ENCODE results near the gene BFAR.
"Not testable (repeated sequence)": the region's sequence is repeated elsewhere in the genome, so short reads cannot be mapped to it uniquely, and the experiment has no call there.

The BFAR gene

GRCh38 chr16:14628806-14629611 lies 3.7 kb upstream of the BFAR start:
- H3K27me3 Mint-ChIP-seq, result no peaks in the 10 kb centered on the region
- no peaks in the 10 kb centered on the region for H3K9me3 Mint-ChIP-seq
- H3K4me1 Mint-ChIP-seq (ENCODE audit: low read depth), result peaks cover 47% of the 10 kb centered on the region
- peak overlapping the region; percentile 93 for H3K4me3 Mint-ChIP-seq
- peaks cover 41% of the 10 kb centered on the region for H3K36me3 Mint-ChIP-seq (ENCODE audit: low read depth)
- peak overlapping the region; percentile 91 for H3K27ac Mint-ChIP-seq

DNA sequence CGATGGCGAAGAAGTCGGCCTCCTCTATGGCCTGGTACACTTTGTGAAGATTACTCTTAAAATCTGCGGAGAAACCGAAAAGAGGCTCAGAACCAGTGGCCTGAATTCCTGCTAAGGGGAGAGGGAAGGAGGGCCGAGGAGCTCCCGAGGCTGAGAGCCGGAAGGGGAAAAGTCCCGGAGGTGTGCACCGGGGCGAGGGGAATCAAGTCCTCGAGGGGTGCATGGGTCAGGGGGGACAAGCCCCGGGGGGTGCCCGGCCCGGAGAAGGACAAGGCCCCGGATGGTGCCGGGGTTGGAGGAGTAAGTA lies 3.2 kb upstream of the BFAR start:
- H3K9me3 Mint-ChIP-seq, result no peaks in the 10 kb centered on the region
- H3K27ac Mint-ChIP-seq, result peak overlapping the region; percentile 91
- peak overlapping the region; percentile 93 for H3K4me3 Mint-ChIP-seq
- no peaks in the 10 kb centered on the region for H3K27me3 Mint-ChIP-seq
- H3K4me1 Mint-ChIP-seq (ENCODE audit: low read depth), result peaks cover 52% of the 10 kb centered on the region
- H3K36me3 Mint-ChIP-seq (ENCODE audit: low read depth), result peaks cover 41% of the 10 kb centered on the region

DNA sequence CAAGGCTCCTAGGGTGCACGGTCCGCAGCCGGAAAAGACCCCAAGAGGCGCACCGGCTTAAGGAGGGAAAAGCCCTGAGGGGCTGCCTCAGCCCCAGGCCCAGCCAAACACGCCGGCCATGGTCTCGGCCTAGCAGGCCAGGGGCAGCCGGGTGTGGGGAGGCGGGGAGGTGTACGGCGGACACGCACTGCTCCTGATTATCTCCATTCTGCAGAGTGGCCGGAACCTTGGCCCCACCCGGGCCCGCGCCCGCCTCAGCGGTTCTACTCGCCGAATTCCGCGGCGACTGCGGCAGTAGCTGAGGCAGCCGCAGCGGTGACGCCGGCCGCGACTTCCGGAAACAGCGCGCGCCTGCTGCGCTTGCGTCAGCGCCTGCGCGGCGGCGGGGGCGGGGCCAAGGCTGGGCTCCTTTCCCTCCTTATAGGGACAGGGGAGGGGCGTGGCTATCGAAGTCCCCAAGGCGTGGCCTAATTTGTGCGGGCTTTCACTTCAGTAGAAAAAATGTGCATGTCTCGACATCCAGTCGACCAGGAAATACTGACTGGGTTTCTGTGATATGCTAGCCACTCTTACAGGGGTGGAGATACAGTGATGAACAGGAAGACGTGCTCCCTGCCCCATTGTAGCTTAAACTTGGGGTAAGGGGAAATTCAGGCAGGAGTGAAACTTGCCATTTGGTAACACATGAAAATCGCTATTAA lies 2.7 kb upstream of the BFAR start, which contains the start of gene PARN:
Gene PARN (minus strand): TSS at position 342 of the 701 bp plus-strand sequence. CDS start 135 bp downstream, at position 207.
- H3K27ac Mint-ChIP-seq, result peak within 1 kb of the TSS; percentile 96
- H3K36me3 Mint-ChIP-seq (ENCODE audit: low read depth), result peaks cover 45% of the 10 kb centered on the region
- no peaks in the 10 kb centered on the region for H3K9me3 Mint-ChIP-seq
- peak within 1 kb of the TSS; percentile 93 for H3K4me3 Mint-ChIP-seq
- H3K4me1 Mint-ChIP-seq (ENCODE audit: low read depth), result peaks cover 57% of the 10 kb centered on the region
- H3K27me3 Mint-ChIP-seq, result no peaks in the 10 kb centered on the region

DNA sequence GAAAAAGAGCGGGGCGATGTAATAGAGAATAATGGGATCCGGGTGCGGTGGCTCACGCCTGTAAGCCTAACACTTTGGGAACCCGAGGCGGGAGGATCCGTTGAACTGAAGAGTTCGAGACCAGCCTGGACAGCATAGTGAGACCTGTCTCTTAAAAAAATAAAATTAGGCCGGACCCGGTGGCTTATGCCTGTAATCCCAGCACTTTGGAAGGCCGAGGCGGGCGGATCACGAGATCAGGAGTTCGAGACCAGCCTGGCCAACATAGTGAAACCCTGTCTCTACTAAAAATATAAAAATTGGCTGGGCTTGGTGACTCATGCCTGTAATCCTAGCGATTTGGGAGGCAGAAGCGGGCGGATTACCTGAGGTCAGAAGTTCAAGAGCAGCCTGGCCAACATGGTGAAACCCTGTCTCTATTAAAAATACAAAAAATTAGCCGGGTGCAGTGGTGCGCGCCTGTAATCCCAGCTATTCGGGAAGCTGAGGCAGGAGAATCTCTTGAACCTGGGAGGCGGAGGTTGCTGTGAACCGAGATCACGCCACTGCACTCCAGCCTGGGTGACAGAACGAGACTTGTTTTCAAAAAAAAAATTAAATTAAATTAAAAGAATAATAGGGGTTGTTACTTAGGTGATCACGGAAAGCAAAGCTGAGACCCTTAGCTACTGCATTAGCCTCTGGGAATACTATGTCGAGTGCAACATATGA lies 2.0 kb upstream of the BFAR start:
- H3K27me3 Mint-ChIP-seq, H3K9me3 Mint-ChIP-seq: not testable (repeated sequence)
- peaks cover 41% of the 10 kb centered on the region for H3K36me3 Mint-ChIP-seq (ENCODE audit: low read depth)
- H3K4me3 Mint-ChIP-seq, result peak overlapping the region; percentile 96
- peak overlapping the region; percentile 96 for H3K27ac Mint-ChIP-seq
- H3K4me1 Mint-ChIP-seq (ENCODE audit: low read depth), result peaks cover 63% of the 10 kb centered on the region

DNA sequence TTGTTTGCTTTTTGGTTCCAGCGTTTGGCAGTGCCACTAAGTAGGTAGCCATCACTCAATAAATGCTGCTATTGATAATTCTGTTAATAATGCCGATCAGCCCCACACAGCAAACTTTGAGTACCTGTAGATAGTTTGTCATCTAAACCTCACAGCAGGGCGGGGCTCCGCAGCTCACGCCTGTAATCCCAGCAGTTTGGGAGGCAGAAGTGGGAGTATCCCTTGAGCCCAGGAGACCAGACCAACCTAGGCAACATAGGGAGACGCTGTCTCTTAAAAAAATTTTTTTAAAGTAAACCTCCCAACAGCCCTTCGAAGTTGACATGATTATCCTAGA lies 1.6 kb downstream of the BFAR start:
- peaks cover 53% of the 10 kb centered on the region for H3K4me1 Mint-ChIP-seq (ENCODE audit: low read depth)
- no peaks in the 10 kb centered on the region for H3K27me3 Mint-ChIP-seq
- H3K9me3 Mint-ChIP-seq, result no peaks in the 10 kb centered on the region
- H3K4me3 Mint-ChIP-seq, result peak overlapping the region; percentile 96
- H3K27ac Mint-ChIP-seq, result peak overlapping the region; percentile 62
- H3K36me3 Mint-ChIP-seq (ENCODE audit: low read depth), result peaks cover 28% of the 10 kb centered on the region

DNA sequence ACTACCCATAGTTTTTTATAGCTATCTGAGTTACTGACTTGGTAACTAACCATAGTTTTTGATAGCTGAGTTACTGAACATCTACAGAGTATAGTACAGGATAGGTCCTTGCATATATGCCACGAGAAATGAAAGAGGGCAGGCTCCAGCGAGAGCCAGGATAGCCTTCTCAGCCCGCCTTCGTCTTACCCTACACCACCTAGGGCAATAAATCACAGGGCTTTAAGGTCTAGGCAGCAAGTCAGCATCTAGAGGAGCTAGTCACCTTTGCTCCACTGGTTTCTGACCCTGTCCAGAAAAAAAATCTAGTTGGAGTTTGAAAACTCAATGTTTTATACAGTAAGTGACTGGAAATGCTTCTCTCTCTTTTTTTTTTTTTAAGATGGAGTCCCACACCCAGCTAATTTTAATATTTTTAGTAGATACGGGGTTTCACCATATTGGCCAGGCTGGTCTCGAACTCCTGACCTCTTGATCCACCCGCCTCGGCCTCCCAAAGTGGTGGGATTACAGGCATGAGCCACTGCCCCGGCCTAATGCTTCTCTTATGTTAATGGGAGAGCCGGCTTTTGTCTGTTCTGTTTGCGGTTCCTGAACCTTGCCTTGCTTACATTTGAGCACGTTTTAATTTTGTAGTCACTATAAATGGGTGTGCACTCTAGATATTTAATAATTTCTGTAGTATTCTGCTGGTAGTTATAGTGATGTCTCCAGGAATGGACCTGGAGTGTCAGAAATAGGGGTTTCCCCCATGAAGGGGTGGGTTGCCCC lies 2.8 kb downstream of the BFAR start:
- Mint-ChIP-seq H3K36me3 (ENCODE audit: low read depth) (peaks cover 40% of the 10 kb centered on the region), H3K4me1 (ENCODE audit: low read depth) (peaks cover 58% of the 10 kb centered on the region), H3K27me3 (no peaks in the 10 kb centered on the region), H3K27ac (peak overlapping the region; percentile 14), H3K9me3 (no peaks in the 10 kb centered on the region), H3K4me3 (no peak overlapping the region)

- not testable (repeated sequence) for H3K9me3 Mint-ChIP-seq, H3K27me3 Mint-ChIP-seq, H3K4me3 Mint-ChIP-seq
- peaks cover 46% of the 10 kb centered on the region for H3K36me3 Mint-ChIP-seq (ENCODE audit: low read depth)
- H3K27ac Mint-ChIP-seq, result peak overlapping the region; percentile 14
- H3K4me1 Mint-ChIP-seq (ENCODE audit: low read depth), result peaks cover 59% of the 10 kb centered on the region
Measured at GRCh38 chr16:14636179-14636950, 3.6 kb downstream of the BFAR start.

- H3K4me1 Mint-ChIP-seq (ENCODE audit: low read depth), result peaks cover 55% of the 10 kb centered on the region
- peaks cover 47% of the 10 kb centered on the region for H3K36me3 Mint-ChIP-seq (ENCODE audit: low read depth)
- H3K9me3 Mint-ChIP-seq, H3K27me3 Mint-ChIP-seq, H3K27ac Mint-ChIP-seq, H3K4me3 Mint-ChIP-seq: not testable (repeated sequence)
Measured at GRCh38 chr16:14636951-14637240, 4.1 kb downstream of the BFAR start.

GRCh38 chr16:14640538-14640937 lies 7.8 kb downstream of the BFAR start:
- Mint-ChIP-seq H3K9me3 (no peaks in the 10 kb centered on the region), H3K27me3 (no peaks in the 10 kb centered on the region), H3K36me3 (ENCODE audit: low read depth) (peaks cover 43% of the 10 kb centered on the region), H3K27ac (no peak overlapping the region), H3K4me1 (ENCODE audit: low read depth) (peaks cover 39% of the 10 kb centered on the region), H3K4me3 (no peak overlapping the region)

- Mint-ChIP-seq H3K4me3 (no peak overlapping the region), H3K27ac (no peak overlapping the region), H3K36me3 (ENCODE audit: low read depth) (peaks cover 39% of the 10 kb centered on the region), H3K27me3 (no peaks in the 10 kb centered on the region), H3K9me3 (no peaks in the 10 kb centered on the region), H3K4me1 (ENCODE audit: low read depth) (peaks cover 34% of the 10 kb centered on the region)
Measured at GRCh38 chr16:14641206-14641605, 8.5 kb downstream of the BFAR start.

DNA sequence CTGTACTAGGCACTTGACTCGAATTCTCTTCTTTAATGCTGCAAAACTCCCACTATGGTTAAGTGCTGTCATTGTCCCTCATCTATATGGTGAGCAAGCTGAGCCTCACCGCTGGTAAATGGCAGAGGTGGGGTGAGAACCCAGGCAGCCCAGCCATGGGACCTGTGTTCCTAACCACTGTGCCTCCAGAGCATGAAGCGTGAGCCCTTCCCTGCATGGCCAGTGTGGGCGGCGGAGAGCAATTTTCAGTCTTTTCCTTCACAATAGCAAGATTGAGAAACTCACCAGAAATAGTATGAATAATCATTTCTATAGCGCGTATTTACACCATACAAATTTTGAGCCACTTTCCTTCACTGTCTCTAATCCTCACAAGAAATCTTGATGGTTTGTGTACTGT lies 9.2 kb downstream of the BFAR start:
- Mint-ChIP-seq H3K27ac (peak overlapping the region; percentile 58), H3K4me1 (ENCODE audit: low read depth) (peaks cover 30% of the 10 kb centered on the region), H3K4me3 (no peak overlapping the region), H3K36me3 (ENCODE audit: low read depth) (peaks cover 37% of the 10 kb centered on the region), H3K9me3 (no peaks in the 10 kb centered on the region), H3K27me3 (no peaks in the 10 kb centered on the region)

DNA sequence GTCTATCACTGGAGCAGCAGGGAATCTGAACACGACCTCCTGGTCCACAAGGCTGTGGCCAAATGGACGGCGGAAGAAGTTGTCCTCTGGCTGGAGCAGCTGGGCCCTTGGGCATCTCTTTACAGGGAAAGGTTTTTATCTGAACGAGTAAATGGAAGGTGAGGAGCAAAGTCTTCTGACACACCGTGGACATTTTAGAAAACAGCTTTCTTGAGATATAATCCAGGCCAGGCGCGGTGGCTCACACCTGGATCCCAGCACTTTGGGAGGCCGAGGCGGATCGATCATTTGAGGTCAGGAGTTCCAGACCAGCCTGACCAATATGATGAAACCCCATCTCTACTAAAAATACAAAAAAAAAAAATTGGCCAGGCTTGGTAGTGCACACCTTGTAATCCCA lies 17.1 kb downstream of the BFAR start:
- Mint-ChIP-seq H3K4me3 (no peak overlapping the region), H3K27ac (peak overlapping the region; percentile 43), H3K27me3 (no peaks in the 10 kb centered on the region), H3K36me3 (ENCODE audit: low read depth) (peaks cover 50% of the 10 kb centered on the region), H3K9me3 (no peaks in the 10 kb centered on the region), H3K4me1 (ENCODE audit: low read depth) (peaks cover 10% of the 10 kb centered on the region)

DNA sequence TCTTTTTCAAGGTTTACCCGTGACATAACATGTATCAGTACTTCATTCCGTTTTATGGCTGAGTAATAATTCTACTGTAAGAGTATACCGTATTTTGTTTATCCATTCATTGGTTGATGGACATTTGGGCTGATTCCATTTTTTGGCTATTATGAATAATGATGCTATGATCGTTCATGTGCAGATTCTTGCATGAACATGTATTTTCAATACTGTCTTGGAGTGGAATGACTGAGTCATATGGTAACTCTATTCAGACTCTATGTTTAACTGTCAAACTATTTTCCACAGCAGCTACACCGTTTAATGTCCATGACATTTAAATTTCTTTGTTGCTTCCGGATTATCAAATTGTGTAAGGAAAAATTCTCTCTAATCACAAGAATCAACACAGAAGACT lies 17.9 kb downstream of the BFAR start:
- Mint-ChIP-seq H3K4me3 (no peak overlapping the region), H3K27ac (peak overlapping the region; percentile 43), H3K4me1 (ENCODE audit: low read depth) (peaks cover 10% of the 10 kb centered on the region), H3K27me3 (no peaks in the 10 kb centered on the region), H3K9me3 (no peaks in the 10 kb centered on the region), H3K36me3 (ENCODE audit: low read depth) (peaks cover 56% of the 10 kb centered on the region)

DNA sequence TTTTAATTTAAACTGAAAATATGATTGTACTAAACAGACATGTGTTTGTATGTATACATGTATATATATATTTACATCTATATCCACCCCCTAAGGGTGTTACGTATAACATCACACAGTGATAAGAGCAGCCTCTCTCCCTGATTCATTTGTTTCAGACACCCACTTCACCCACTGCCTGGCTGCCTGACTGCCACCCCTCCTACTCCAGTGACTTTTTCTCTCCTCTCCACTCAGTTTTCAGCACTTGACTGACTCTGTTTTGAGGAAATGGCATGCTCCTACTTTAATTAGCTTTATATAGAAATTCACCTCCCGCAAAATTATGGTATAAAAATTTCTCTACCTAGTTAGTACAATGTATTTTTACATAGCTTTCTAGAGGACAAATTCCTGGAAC lies 20.0 kb downstream of the BFAR start:
- Mint-ChIP-seq H3K4me1 (ENCODE audit: low read depth) (peaks cover 10% of the 10 kb centered on the region), H3K27ac (peak overlapping the region; percentile 13), H3K27me3 (no peaks in the 10 kb centered on the region), H3K9me3 (no peaks in the 10 kb centered on the region), H3K36me3 (ENCODE audit: low read depth) (peaks cover 68% of the 10 kb centered on the region), H3K4me3 (no peak overlapping the region)

All from stimulated activated naive CD8-positive, alpha-beta T cell treated with anti-CD3 and anti-CD28 coated beads, Interleukin-15, Interleukin-2, amounts not matched to agents 100 ng/mL and 50 ng/mL, for 24 hours (primary cell).